ENCODE measurements around the gene TMEM163.

Gene TMEM163

DNA sequence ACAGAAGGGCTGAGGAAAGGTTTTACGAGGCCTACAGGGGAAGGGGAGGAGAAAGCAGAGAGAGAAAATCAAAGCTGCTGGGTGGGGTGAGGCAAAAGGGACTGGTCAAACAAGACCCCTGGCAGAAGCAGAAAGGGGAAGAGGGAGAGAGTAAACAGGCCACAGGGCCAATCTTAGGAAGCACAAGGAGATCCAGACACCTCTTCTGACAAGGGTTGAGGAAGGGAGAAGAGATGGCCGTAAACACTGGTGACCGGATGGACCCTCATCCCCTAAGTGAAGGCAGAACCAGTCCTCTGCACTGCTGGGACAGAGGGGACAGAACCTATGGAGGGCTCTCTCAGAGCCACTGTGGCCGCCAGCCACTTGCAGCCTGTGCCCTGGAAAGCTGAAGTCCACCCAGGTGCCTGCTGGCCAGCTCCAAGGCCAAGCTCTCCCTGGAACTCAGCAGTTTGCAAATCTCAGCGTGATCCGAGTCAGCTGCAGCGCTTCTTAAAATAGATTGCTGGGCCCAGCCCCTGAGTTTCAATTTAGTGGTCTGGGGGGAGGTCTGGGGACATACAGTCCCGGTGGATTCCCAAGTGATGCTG is 108.8 kb downstream of the TMEM163 start:
- TF ChIP-seq, protein P1, sequence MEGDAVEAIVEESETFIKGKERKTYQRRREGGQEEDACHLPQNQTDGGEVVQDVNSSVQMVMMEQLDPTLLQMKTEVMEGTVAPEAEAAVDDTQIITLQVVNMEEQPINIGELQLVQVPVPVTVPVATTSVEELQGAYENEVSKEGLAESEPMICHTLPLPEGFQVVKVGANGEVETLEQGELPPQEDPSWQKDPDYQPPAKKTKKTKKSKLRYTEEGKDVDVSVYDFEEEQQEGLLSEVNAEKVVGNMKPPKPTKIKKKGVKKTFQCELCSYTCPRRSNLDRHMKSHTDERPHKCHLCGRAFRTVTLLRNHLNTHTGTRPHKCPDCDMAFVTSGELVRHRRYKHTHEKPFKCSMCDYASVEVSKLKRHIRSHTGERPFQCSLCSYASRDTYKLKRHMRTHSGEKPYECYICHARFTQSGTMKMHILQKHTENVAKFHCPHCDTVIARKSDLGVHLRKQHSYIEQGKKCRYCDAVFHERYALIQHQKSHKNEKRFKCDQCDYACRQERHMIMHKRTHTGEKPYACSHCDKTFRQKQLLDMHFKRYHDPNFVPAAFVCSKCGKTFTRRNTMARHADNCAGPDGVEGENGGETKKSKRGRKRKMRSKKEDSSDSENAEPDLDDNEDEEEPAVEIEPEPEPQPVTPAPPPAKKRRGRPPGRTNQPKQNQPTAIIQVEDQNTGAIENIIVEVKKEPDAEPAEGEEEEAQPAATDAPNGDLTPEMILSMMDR (IDR thresholded peaks at IDR 0.05; ENCODE audit: control extremely low read depth, extremely low read depth, low read depth, missing control alignments), result no peak
- ChIA-PET POLR2A (no interaction called here), CTCF (interaction anchor here (0.8 to 3.9 kb wide), 5 partner anchors 9 to 49 kb away, joined by 3 to 15 read pairs (median 3); no protein-coding TSS in a partner anchor)
- no peak for DNase-seq (ENCODE audit: extremely low spot score)

DNA sequence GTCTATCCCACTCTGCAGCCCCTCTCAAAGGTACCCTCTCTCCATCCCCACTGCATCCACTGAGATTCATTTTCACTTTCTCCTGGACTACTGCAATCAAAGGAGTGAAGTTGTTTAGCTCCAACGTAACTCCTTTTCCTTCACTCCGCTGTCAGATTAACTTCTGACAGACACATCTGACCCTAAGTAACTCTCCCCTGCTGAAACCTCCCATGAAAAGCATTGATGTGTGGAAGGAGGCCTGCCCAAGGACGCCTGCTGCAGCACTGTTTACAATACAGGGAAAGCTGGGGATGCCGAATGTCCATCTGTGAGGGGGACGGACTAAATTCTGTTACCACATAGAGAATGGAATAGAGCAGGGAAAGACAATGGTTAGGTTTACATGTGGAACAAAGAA is 114.8 kb downstream of the TMEM163 start:
- ChIA-PET CTCF (interaction anchor here (1.1 to 1.7 kb wide), 3 partner anchors 11 to 153 kb away, joined by 3 to 5 read pairs (median 4); no protein-coding TSS in a partner anchor), POLR2A (no interaction called here)
- no peak for DNase-seq (ENCODE audit: extremely low spot score)
- TF ChIP-seq, protein P1 (IDR thresholded peaks at IDR 0.05; ENCODE audit: control extremely low read depth, extremely low read depth, low read depth, missing control alignments), result no peak

DNA sequence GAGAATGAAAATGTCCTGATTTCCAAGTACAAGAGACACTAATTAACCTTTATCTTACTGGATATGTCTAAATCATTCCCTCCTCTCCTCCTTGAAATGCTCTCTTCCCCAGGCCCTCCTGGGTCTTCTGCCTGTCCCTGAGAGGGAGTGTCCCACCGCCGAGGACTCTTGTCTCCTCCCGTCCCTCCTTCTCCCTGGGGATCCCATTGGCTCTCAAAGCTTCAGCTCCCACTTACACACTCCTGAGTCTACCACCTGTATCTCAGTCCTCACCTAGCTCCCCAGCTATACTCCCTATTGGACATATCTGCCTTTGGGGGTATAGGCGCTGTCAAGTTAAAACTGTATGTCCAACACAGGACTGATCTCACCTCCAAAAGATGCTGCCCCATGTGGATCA is 116.1 kb downstream of the TMEM163 start:
- ChIA-PET CTCF (no interaction called here), POLR2A (no interaction called here)
- TF ChIP-seq, protein P1 (IDR thresholded peaks at IDR 0.05; ENCODE audit: control extremely low read depth, extremely low read depth, low read depth, missing control alignments), result no peak
- no peak for DNase-seq (ENCODE audit: extremely low spot score)

DNA sequence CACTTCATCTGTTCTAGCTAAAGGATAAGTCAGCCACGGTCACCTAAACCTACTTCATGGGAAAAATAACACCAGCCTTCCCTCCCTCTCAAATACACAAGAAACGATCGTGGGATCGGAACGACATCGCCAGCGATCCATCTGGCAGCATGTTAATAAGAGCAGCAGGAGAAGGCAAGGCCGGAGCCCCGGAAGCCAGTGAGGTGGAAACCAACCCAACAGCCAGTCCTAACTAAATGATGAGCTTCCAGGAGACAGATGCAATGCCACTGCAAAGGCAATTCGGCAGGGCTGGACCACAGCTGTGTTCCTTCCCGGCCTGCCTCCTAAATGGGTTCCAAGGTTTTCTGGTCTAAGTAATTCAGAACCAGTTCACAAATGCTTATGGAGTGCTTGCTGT is 117.5 kb downstream of the TMEM163 start:
- TF ChIP-seq, protein P1 (IDR thresholded peaks at IDR 0.05; ENCODE audit: control extremely low read depth, extremely low read depth, low read depth, missing control alignments), result no peak
- POLR2A ChIA-PET, result no interaction called here
- DNase-seq (ENCODE audit: extremely low spot score), result no peak
- CTCF ChIA-PET, result interaction anchor here (0.7 kb wide), 1 partner anchor 9 kb away, joined by 3 read pairs; no protein-coding TSS in a partner anchor

DNA sequence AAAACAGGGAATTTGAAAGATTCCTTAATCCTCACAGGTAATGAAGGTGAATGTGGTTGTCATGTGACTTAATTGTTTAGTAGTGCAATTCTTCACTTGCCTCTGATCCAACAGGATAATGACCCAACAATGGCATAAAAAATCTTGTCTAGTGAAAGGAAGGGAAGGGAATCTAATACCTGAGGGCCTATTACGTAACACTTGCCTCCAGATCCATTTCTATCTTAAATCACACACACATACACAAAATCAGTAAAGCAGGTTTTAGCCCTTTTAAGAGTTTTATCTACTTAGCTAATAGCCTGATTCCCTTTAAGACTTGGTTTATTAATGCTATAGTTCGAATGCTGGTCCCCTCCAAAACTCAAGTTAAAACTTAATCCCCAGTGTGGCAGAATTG is 118.6 kb downstream of the TMEM163 start:
- CTCF ChIA-PET, result no interaction called here
- POLR2A ChIA-PET, result no interaction called here
- no peak for DNase-seq (ENCODE audit: extremely low spot score)
- TF ChIP-seq, protein P1 (IDR thresholded peaks at IDR 0.05; ENCODE audit: control extremely low read depth, extremely low read depth, low read depth, missing control alignments), result no peak

DNA sequence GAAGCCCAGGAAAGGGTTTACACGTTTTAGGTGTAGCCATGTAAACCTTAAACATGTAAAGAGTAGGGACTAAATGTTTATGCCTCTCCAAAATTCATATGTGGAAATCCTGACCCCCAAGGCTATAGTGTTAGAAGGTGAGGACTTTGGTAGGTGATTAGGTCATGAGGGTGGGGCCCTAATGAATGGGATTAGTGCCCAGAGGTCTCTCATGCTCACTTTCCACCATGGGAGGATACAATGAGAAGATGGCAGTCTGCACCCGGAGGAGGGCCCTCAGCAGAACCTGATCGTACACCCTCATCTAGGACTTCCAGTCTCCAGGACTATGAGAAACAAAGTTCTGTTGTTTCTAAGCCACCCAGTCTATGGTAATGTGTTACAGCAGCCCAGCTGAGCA is 119.6 kb downstream of the TMEM163 start:
- CTCF ChIA-PET, result no interaction called here
- POLR2A ChIA-PET, result no interaction called here

More for the DNA sequence above, 119.6 kb downstream of the TMEM163 start:
- no peak for DNase-seq (ENCODE audit: extremely low spot score)
- TF ChIP-seq, protein P1 (IDR thresholded peaks at IDR 0.05; ENCODE audit: control extremely low read depth, extremely low read depth, low read depth, missing control alignments), result no peak
